Liver (tissue), 9 donors: ENCODE data around the gene SMOC2. TPM values are rescaled to one million over a fixed set of nuclear protein-coding genes. Genes with fewer than 3 reads are reported as not detected.

Source experiments
- DNase-seq: peaks from one replicate; pipeline ENCODE4 v3.0.0-alpha.2; 2017; ENCODE audit warnings: low spot score
- H3K27ac ChIP-seq, 2 donors: one replicate each; pipeline ENCODE4 v1.7.0; 2013; ENCODE audit warnings: inconsistent platforms in 2 of 2, low read length in 2 of 2, control low read depth in 1 of 2, low read depth in 1 of 2, mild to moderate bottlenecking in 1 of 2
- H3K27me3 ChIP-seq, 4 donors: one replicate each; pipeline versions ENCODE4 v1.6.1 to v1.7.0; 2013; ENCODE audit warnings: low read length in 3 of 4, inconsistent platforms in 1 of 4, mild to moderate bottlenecking in 1 of 4, moderate library complexity in 1 of 4; ENCODE audit not compliant: control insufficient read depth in 4 of 4, insufficient read depth in 4 of 4
- H3K36me3 ChIP-seq, 4 donors: one replicate each; pipeline versions ENCODE4 v1.6.1 to v1.7.0; 2013; ENCODE audit warnings: low read length in 3 of 4, mild to moderate bottlenecking in 3 of 4, low read depth in 1 of 4, moderate library complexity in 1 of 4; ENCODE audit not compliant: control insufficient read depth in 4 of 4, insufficient read depth in 3 of 4
- H3K4me1 ChIP-seq, 4 donors: one replicate each; pipeline versions ENCODE4 v1.6.1 to v1.7.0; 2013; ENCODE audit warnings: low read length in 3 of 4, mild to moderate bottlenecking in 3 of 4, moderate library complexity in 1 of 4; ENCODE audit not compliant: control insufficient read depth in 4 of 4, insufficient read depth in 4 of 4
- H3K4me3 ChIP-seq, 3 donors: one replicate each; pipeline versions ENCODE4 v1.6.1 to v1.7.0; 2013; ENCODE audit warnings: low read length in 3 of 3, control low read depth in 1 of 3, low read depth in 1 of 3, mild to moderate bottlenecking in 1 of 3
- H3K9ac ChIP-seq, 2 donors: one replicate each; pipeline ENCODE4 v1.7.0; 2013; ENCODE audit warnings: low read length in 2 of 2, mild to moderate bottlenecking in 2 of 2, moderate library complexity in 2 of 2, control low read depth in 1 of 2, low read depth in 1 of 2
- H3K9me3 ChIP-seq, 4 donors: one replicate each; pipeline versions ENCODE4 v1.6.1 to v1.7.0; 2013; ENCODE audit warnings: low read length in 3 of 4; ENCODE audit not compliant: control insufficient read depth in 4 of 4
- ATF3 ChIP-seq: IDR thresholded peaks from 2 replicates; pipeline ENCODE4 v1.6.1; 2016; ENCODE audit warnings: antibody characterized with exemption
- CTCF ChIP-seq: fragments of 150-350 bp; IDR thresholded peaks from 2 replicates; pipeline ENCODE4 v1.5.1; 2017; ENCODE audit warnings: improper control_type of control experiment, low read depth, low read length; ENCODE audit not compliant: missing input control
- EGR1 ChIP-seq, 2 donors: IDR thresholded peaks; 2 replicates each; pipeline ENCODE4 v1.6.1; 2016 to 2018; ENCODE audit warnings: antibody characterized with exemption in 2 of 2, low read depth in 2 of 2
- FOXA1 ChIP-seq: IDR thresholded peaks from 2 replicates; pipeline ENCODE4 v1.6.1; 2016; ENCODE audit warnings: antibody characterized with exemption
- FOXA2 ChIP-seq: IDR thresholded peaks from 2 replicates; pipeline ENCODE4 v1.6.1; 2016; ENCODE audit warnings: antibody characterized with exemption
- GABPA ChIP-seq, 2 donors: IDR thresholded peaks in 1 of 2; conservative IDR thresholded peaks in 1 of 2; 2 replicates each; pipeline ENCODE4 v1.6.1; 2016; ENCODE audit warnings: antibody characterized with exemption in 2 of 2, mild to moderate bottlenecking in 1 of 2, moderate library complexity in 1 of 2
- HNF4A ChIP-seq, 2 donors: conservative IDR thresholded peaks; 2 replicates each; pipeline ENCODE4 v1.6.1; 2016; ENCODE audit warnings: antibody characterized with exemption in 2 of 2, mild to moderate bottlenecking in 2 of 2
- HNF4G ChIP-seq: IDR thresholded peaks from 2 replicates; pipeline ENCODE4 v1.6.1; 2016; ENCODE audit warnings: antibody characterized with exemption
- JUND ChIP-seq, 2 donors: IDR thresholded peaks; 2 replicates each; pipeline ENCODE4 v1.6.1; 2016; ENCODE audit warnings: antibody characterized with exemption in 2 of 2
- MAX ChIP-seq: IDR thresholded peaks from 2 replicates; pipeline ENCODE4 v1.6.1; 2016; ENCODE audit warnings: antibody characterized with exemption
- NR2F2 ChIP-seq: IDR thresholded peaks from 2 replicates; pipeline ENCODE4 v1.6.1; 2016; ENCODE audit warnings: antibody characterized with exemption
- RAD21 ChIP-seq, 2 donors: IDR thresholded peaks; 2 replicates each; pipeline ENCODE4 v1.6.1; 2016; ENCODE audit warnings: antibody characterized with exemption in 2 of 2, mild to moderate bottlenecking in 2 of 2
- REST ChIP-seq: IDR thresholded peaks from 2 replicates; pipeline ENCODE4 v1.6.1; 2016; ENCODE audit warnings: antibody characterized with exemption, mild to moderate bottlenecking
- RXRA ChIP-seq, 2 donors: IDR thresholded peaks; 2 replicates each; pipeline ENCODE4 v1.6.1; 2017 to 2018; ENCODE audit warnings: antibody characterized with exemption in 2 of 2, mild to moderate bottlenecking in 1 of 2
- SP1 ChIP-seq: IDR thresholded peaks from 2 replicates; pipeline ENCODE4 v1.6.1; 2018; ENCODE audit warnings: antibody characterized with exemption, mild to moderate bottlenecking
- TAF1 ChIP-seq: conservative IDR thresholded peaks from 2 replicates; pipeline ENCODE4 v1.6.1; 2016; ENCODE audit warnings: antibody characterized with exemption, mild to moderate bottlenecking
- YY1 ChIP-seq: IDR thresholded peaks from 2 replicates; pipeline ENCODE4 v1.6.1; 2016; ENCODE audit warnings: antibody characterized with exemption, mild to moderate bottlenecking
- ZBTB33 ChIP-seq: IDR thresholded peaks from 2 replicates; pipeline ENCODE4 v1.6.1; 2016; ENCODE audit warnings: antibody characterized with exemption
- WGBS: extraction: QIAGEN DNeasy Blood & Tissue Kit; methylation state at CpG from one replicate; pipeline ENCODE4 v1.1.7; 2013; 5-methylcytosine and 5-hydroxymethylcytosine counted together
- polyA plus RNA-seq, 2 donors: library from polyadenylated mRNA; stranded (reverse) in 1 of 2; unstranded in 1 of 2; fragments of 200-250 nt in 1 of 2; fragments of >200 nt in 1 of 2; fragmentation: Nextera tagmentation in 1 of 2; extraction: Ambion mirVana in 1 of 2; gene quantifications; one replicate each; pipeline versions ENCODE4 v1.2.1 to v1.2.3, GENCODE V29; 2013 to 2015
- total RNA-seq, 2 donors: library from RNA; depleted of rRNA; stranded (reverse); fragments of >200 nt; gene quantifications; one replicate each; pipeline ENCODE4 v1.2.3, GENCODE V29; 2014
- donor health status: healthy.
- donor health status: healthy.
- donor health status: healthy.
- donor health status: healthy.
- donor health status: healthy.

The SMOC2 gene
- total and polyA plus RNA-seq, 4 donors: 0.23 to 1.9 (median 1.1) TPM

- no peak for TF ChIP-seq NR2F2
- no peak for TF ChIP-seq MAX
- no peak for TF ChIP-seq FOXA1
- TF ChIP-seq JUND (IDR thresholded peaks at IDR 0.05): no peak
- TF ChIP-seq REST: no peak
- TF ChIP-seq HNF4G: no peak
- no peak for TF ChIP-seq YY1
- no peak for TF ChIP-seq CTCF
- no peak for TF ChIP-seq TAF1
- TF ChIP-seq RAD21 (IDR thresholded peaks at IDR 0.05): no peak
- TF ChIP-seq EGR1 (IDR thresholded peaks at IDR 0.05; ENCODE audit: low read depth in 2 of 2): no peak
- TF ChIP-seq ATF3: no peak
- no peak for TF ChIP-seq HNF4A (conservative IDR thresholded peaks at IDR 0.05)
- TF ChIP-seq GABPA (IDR thresholded peaks at IDR 0.05 in 1 of 2, conservative IDR thresholded peaks at IDR 0.05 in 1 of 2): no peak
- no peak for TF ChIP-seq ZBTB33
- TF ChIP-seq FOXA2: no peak
- no peak for TF ChIP-seq RXRA (IDR thresholded peaks at IDR 0.05)
- no peak for TF ChIP-seq SP1
- H3K9ac ChIP-seq: no peak overlapping the region
- DNase-seq: no peak
- WGBS: 92% methylated on average over 14 of the region's 14 CpGs
- H3K4me1 ChIP-seq: no peaks in the 10 kb centered on the region
- H3K27ac ChIP-seq: no peak overlapping the region
- H3K27me3 ChIP-seq: peaks cover 0 to 6% (median 2%) of the 10 kb centered on the region in 4 donors
- no peak overlapping the region for H3K4me3 ChIP-seq
- peaks cover 0 to 2% (median 0%) of the 10 kb centered on the region in 4 donors for H3K36me3 ChIP-seq
- peaks cover 0 to 3% (median 0%) of the 10 kb centered on the region in 4 donors for H3K9me3 ChIP-seq
Observed at GRCh38 chr6:168660400-168660945, 219.5 kb downstream of the SMOC2 start.
